Esophagus squamous epithelium (tissue), 4 donors: Measurements from ENCODE around the gene RILPL1.

Experiments
- CTCF ChIP-seq, 6 experiments: fragments of 450-650 bp in 4 of 6; fragments of 200-600 bp in 2 of 6; sonication (generic) in 2 of 6; IDR thresholded peaks; one replicate each; pipeline ENCODE4 v1.5.1; 2016 to 2019; ENCODE audit warnings: antibody characterized with exemption in 6 of 6, mild to moderate bottlenecking in 4 of 6, moderate library complexity in 4 of 6
- POLR2A ChIP-seq, 4 donors: fragments of 450-650 bp; IDR thresholded peaks; one replicate each; pipeline ENCODE4 v1.6.1; 2017; ENCODE audit warnings: antibody characterized with exemption in 4 of 4, mild to moderate bottlenecking in 4 of 4, moderate library complexity in 3 of 4

DNA sequence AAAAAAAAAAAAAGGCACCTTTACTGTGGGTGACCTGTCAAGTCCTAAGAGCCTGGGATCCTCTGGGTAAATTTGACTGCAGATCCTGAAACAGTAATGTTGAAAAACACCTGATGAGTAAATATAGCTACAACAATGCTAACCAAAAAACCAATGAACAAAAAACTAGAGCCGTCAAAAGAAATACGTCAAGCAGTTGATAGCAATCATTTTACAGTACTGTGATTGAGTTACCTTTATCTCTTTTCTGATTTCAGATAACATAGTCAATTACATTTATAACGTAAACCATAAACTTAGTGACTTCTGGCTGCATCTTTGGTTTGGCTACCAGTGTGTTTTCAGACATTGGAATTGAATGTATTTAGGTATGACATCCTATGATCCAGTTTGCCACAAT is 44.7 kb upstream of the RILPL1 start:
- TF ChIP-seq POLR2A (IDR thresholded peaks at IDR 0.05) (no peak), CTCF (IDR thresholded peaks at IDR 0.05) (no peak)
